ENCODE measurements around the gene CD300LG. TPM values are rescaled to one million over a fixed set of nuclear protein-coding genes. Genes with fewer than 3 reads are reported as not detected.

CD300LG gene
- total RNA-seq, 1 donor from 2014 or later, result not detected

DNA sequence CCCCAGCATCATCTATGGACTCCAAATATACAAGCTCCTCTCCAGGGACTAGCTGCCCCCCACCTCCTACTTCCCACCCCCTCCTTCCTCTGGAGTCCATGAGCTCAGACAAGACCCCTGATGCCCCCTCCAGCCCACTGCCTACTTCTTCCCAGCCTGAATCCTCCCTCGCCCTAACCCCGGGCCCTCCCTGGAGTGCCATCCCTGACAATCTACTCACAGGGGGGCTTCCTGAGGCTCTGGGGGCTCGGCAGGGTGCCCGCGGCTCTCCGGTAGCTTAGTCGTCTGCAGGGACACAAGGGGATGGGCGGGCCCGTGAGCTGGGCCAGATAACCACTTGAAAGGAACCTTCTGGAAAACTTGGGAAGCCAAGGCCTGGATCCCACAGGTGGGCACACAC is 29.1 kb upstream of the CD300LG start:
- no peak overlapping the region for H3K4me3 ChIP-seq (ENCODE audit: low read depth, low read length)
- TF ChIP-seq, protein P1, sequence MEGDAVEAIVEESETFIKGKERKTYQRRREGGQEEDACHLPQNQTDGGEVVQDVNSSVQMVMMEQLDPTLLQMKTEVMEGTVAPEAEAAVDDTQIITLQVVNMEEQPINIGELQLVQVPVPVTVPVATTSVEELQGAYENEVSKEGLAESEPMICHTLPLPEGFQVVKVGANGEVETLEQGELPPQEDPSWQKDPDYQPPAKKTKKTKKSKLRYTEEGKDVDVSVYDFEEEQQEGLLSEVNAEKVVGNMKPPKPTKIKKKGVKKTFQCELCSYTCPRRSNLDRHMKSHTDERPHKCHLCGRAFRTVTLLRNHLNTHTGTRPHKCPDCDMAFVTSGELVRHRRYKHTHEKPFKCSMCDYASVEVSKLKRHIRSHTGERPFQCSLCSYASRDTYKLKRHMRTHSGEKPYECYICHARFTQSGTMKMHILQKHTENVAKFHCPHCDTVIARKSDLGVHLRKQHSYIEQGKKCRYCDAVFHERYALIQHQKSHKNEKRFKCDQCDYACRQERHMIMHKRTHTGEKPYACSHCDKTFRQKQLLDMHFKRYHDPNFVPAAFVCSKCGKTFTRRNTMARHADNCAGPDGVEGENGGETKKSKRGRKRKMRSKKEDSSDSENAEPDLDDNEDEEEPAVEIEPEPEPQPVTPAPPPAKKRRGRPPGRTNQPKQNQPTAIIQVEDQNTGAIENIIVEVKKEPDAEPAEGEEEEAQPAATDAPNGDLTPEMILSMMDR (IDR thresholded peaks at IDR 0.05; ENCODE audit: insufficient read depth, low read length, severe bottlenecking), result no peak
- FAIRE-seq (no peak), DNase-seq (ENCODE audit: low read depth) (no peak)
- no peaks in the 10 kb centered on the region for H3K27me3 ChIP-seq (ENCODE audit: control insufficient read depth, insufficient read depth, low read length)
- peaks cover 14% of the 10 kb centered on the region for H3K36me3 ChIP-seq (ENCODE audit: control insufficient read depth, insufficient read depth, low read length)

DNA sequence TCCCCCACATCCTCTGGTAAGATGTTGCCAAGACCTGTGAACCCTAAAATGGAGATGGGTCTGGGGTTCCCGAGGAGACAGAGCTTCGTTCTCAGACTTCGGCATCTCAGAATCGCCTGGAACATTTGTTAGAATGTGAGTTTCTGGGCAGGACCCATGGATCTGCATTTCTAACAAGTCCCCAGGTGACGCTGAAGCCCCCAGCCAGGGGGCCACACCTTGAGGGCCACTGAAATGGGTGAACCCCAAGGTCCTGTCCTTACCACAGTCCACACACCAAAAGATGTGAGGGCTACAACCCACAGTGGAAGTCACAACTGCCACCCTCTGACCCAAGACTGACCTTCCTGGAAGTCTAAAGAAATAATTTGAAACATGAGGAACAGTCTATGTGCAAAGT is 28.0 kb upstream of the CD300LG start:
- Histone ChIP-seq H3K4me3 (ENCODE audit: low read depth, low read length) (no peak overlapping the region), H3K27me3 (ENCODE audit: control insufficient read depth, insufficient read depth, low read length) (no peaks in the 10 kb centered on the region), H3K36me3 (ENCODE audit: control insufficient read depth, insufficient read depth, low read length) (peaks cover 9% of the 10 kb centered on the region)
- FAIRE-seq, result peak; percentile 86
- DNase-seq (ENCODE audit: low read depth), result no peak
- TF ChIP-seq, protein P1 (IDR thresholded peaks at IDR 0.05; ENCODE audit: insufficient read depth, low read length, severe bottlenecking), result no peak

GRCh38 chr17:43820759-43821158 is 26.2 kb upstream of the CD300LG start:
- Histone ChIP-seq H3K27me3 (ENCODE audit: control insufficient read depth, insufficient read depth, low read length) (no peaks in the 10 kb centered on the region), H3K36me3 (ENCODE audit: control insufficient read depth, insufficient read depth, low read length) (peaks cover 13% of the 10 kb centered on the region), H3K4me3 (ENCODE audit: low read depth, low read length) (no peak overlapping the region)
- FAIRE-seq, result no peak
- TF ChIP-seq, protein P1 (IDR thresholded peaks at IDR 0.05; ENCODE audit: insufficient read depth, low read length, severe bottlenecking), result no peak
- DNase-seq (ENCODE audit: low read depth), result no peak

DNA sequence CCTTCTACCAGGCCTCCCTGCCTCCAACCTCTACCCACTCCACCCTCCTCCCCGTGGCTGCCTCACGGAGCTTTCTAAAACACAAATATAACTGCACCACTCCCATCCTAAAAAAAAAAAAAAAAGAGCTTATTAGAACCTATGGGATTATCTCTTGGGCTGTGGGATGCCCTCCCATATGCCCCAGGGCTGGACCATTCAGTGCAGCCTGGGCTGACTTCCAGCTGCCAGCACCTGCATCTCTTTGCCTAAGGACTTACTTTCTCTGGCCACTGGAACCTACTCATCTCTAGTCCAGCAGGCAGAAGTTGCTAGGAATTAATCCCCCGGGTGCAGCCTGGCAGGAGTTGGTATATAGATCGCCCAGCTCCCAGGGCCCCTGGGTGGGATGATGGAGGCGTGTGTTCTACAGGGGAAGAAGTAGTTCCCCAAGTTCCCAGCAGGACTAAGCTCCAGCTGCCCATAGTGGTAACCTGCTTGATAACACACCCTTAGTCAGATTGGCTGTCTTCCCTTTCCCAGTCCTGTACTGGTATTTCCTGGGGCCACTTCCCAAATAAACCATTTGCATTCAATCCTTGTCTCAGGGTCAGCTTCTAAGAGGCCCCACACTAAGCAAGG is 24.3 kb upstream of the CD300LG start:
- FAIRE-seq (no peak), DNase-seq (ENCODE audit: low read depth) (no peak)
- Histone ChIP-seq H3K36me3 (ENCODE audit: control insufficient read depth, insufficient read depth, low read length) (peaks cover 16% of the 10 kb centered on the region), H3K27me3 (ENCODE audit: control insufficient read depth, insufficient read depth, low read length) (no peaks in the 10 kb centered on the region), H3K4me3 (ENCODE audit: low read depth, low read length) (no peak overlapping the region)
- TF ChIP-seq, protein P1 (IDR thresholded peaks at IDR 0.05; ENCODE audit: insufficient read depth, low read length, severe bottlenecking), result no peak

DNA sequence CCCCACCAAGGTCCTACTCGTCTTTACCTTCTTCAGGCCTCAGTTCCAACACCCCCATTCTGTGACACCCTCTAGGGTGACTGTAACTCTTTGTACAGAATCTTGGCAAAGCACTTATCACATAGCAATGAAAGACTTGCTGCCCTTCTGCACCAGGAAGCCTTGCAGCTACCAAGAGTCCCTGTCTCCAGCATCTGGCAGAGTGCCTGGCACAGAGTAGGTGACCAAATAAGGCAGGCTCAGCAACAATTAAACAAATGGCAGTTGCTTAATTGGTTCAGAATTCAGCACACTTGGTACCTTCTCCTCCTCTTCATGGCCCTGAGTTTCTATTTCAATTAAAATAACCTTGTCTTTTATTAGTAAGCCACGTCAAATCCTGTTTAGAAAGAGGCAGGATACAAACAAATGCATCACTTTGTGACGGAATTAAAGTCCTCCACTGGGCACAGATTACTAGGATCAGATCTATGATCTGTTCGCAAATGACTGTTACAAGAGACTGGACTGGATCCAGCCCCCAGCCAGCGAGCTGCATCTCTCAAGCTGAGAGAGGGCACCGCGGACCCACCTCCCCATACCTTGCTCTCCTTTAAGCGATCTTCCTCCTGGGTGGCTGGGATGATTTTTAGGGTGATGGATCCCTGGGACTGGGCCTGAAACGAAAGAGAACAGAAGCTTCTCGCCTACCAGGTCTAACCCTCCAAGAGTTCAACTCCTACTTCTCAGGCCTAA is 23.5 kb upstream of the CD300LG start:
- Histone ChIP-seq H3K27me3 (ENCODE audit: control insufficient read depth, insufficient read depth, low read length) (no peaks in the 10 kb centered on the region), H3K4me3 (ENCODE audit: low read depth, low read length) (no peak overlapping the region), H3K36me3 (ENCODE audit: control insufficient read depth, insufficient read depth, low read length) (peaks cover 17% of the 10 kb centered on the region)
- no peak for DNase-seq (ENCODE audit: low read depth)
- FAIRE-seq, result peak; percentile 18
- TF ChIP-seq, protein P1 (IDR thresholded peaks at IDR 0.05; ENCODE audit: insufficient read depth, low read length, severe bottlenecking), result no peak

Measured in bronchial epithelial cell (primary cell).